K562 (cell line): ENCODE data around the gene CRYBG2. TPM values are rescaled to one million over a fixed set of nuclear protein-coding genes. Genes with fewer than 3 reads are reported as not detected.

ENCODE experiments used
- ATAC-seq: fragments of 200-7000 bp; cut with Tn5 transposase; 3 replicates; pipeline ENCODE4 v1.9.1; 2020; ENCODE audit warnings: moderate library complexity
- BruUV-seq: library from RNA; stranded (reverse); fragments of 400-500 nt; replicated peaks from 2 replicates; lab custom pipeline; 2021; lab: Mats Ljungman, UMichigan
- CTCF ChIA-PET: fragments of 300-600 bp; formaldehyde crosslinking; extraction: SDS; loops from one replicate; lab custom pipeline; 2021; ENCODE audit warnings: low intra/inter-chr PET ratio; lab: Yijun Ruan, JAX
- POLR2A ChIA-PET: fragments of 300-600, 350-650 bp; sonication (Branson Sonifier 250); formaldehyde crosslinking; extraction: SDS; loops from one replicate; lab custom pipeline; 2021; ENCODE audit warnings: antibody characterized with exemption, inconsistent platforms; lab: Yijun Ruan, JAX
- DNase-seq, 4 experiments: peaks; one replicate each; pipeline versions ENCODE4 v3.0.0 to v3.0.0-alpha.2; 2011 to 2018; ENCODE audit warnings: low spot score in 3 of 4, mixed read lengths in 3 of 4; ENCODE audit errors: extremely low read depth in 1 of 4
- FAIRE-seq: peaks from 2 replicates; lab custom pipeline; 2011; peaks lifted over from hg19 to GRCh38; lab: Jason Lieb, UNC
- H2AFZ ChIP-seq: 2 replicates; pipeline ENCODE4 v1.6.0; 2011; ENCODE audit warnings: low read depth, low read length, control low read depth, inconsistent platforms
- H3K27ac ChIP-seq: fragments of 200-600 bp; 3 replicates; pipeline ENCODE4 v1.8.0; 2011; ENCODE audit warnings: low read depth, mild to moderate bottlenecking, control low read depth, inconsistent platforms, low read length, moderate library complexity, mixed read lengths; ENCODE audit errors: extremely low read depth
- H3K27me3 ChIP-seq, 2 experiments: fragments of 300-600 bp in 1 of 2; 2 replicates in 1 of 2; 3 replicates in 1 of 2; pipeline versions ENCODE4 v1.6.0 to v1.8.0; 2011; ENCODE audit warnings: inconsistent platforms in 2 of 2, low read length in 2 of 2, mild to moderate bottlenecking in 1 of 2, mixed read lengths in 1 of 2, moderate library complexity in 1 of 2; ENCODE audit not compliant: control insufficient read depth in 2 of 2, insufficient read depth in 2 of 2
- H3K36me3 ChIP-seq: fragments of 300-600 bp; 3 replicates; pipeline ENCODE4 v1.8.0; 2011; ENCODE audit warnings: mild to moderate bottlenecking, low read length, inconsistent platforms; ENCODE audit not compliant: control insufficient read depth, insufficient read depth
- H3K4me1 ChIP-seq, 2 experiments: fragments of 200-600 bp in 1 of 2; replicated peaks in 1 of 2; 2 replicates in 1 of 2; 3 replicates in 1 of 2; pipeline versions ENCODE4 v1.5.1 to v1.8.0; 2011; ENCODE audit warnings: inconsistent platforms in 2 of 2, low read length in 2 of 2, mild to moderate bottlenecking in 1 of 2, mixed read lengths in 1 of 2, moderate library complexity in 1 of 2; ENCODE audit not compliant: control insufficient read depth in 2 of 2, insufficient read depth in 2 of 2
- H3K4me2 ChIP-seq: 2 replicates; pipeline ENCODE4 v1.6.1; 2011; ENCODE audit warnings: low read length, control low read depth, inconsistent platforms, mixed read lengths; ENCODE audit not compliant: insufficient read depth
- H3K4me3 ChIP-seq: fragments of 200-600 bp; sonication (generic), shearing (Covaris generic); 2 replicates; pipeline ENCODE4 v1.5.1; 2016; ENCODE audit warnings: control low read depth, inconsistent platforms
- H3K79me2 ChIP-seq: fragments of 200-600 bp; 3 replicates; pipeline ENCODE4 v1.8.0; 2011; ENCODE audit warnings: low read length, inconsistent platforms; ENCODE audit not compliant: control insufficient read depth, insufficient read depth
- H3K9ac ChIP-seq, 2 experiments: 2 replicates each; pipeline versions ENCODE4 v1.6.0 to v1.6.1; 2011; ENCODE audit warnings: low read depth in 2 of 2, low read length in 2 of 2, control low read depth in 1 of 2, inconsistent platforms in 1 of 2, mild to moderate bottlenecking in 1 of 2, mixed read lengths in 1 of 2; ENCODE audit not compliant: insufficient read depth in 1 of 2
- H3K9me1 ChIP-seq: one replicate; pipeline ENCODE4 v1.6.0; 2011; ENCODE audit warnings: inconsistent platforms, mild to moderate bottlenecking, low read length, moderate library complexity; ENCODE audit not compliant: control insufficient read depth, insufficient read depth
- H3K9me3 ChIP-seq: replicated peaks from 2 replicates; pipeline ENCODE4 v1.5.1; 2011; ENCODE audit warnings: low read depth, low read length, inconsistent platforms; ENCODE audit not compliant: control insufficient read depth, insufficient read depth
- H4K20me1 ChIP-seq: replicated peaks from 2 replicates; pipeline ENCODE4 v1.6.1; 2011; ENCODE audit warnings: low read length, inconsistent platforms, mixed read lengths; ENCODE audit not compliant: control insufficient read depth, insufficient read depth
- CHD4 ChIP-seq: fragments of 200-600 bp; sonication (generic); IDR thresholded peaks from 3 replicates; pipeline ENCODE4 v1.6.1; 2012; ENCODE audit warnings: low read depth, mild to moderate bottlenecking, mixed read lengths, low read length, inconsistent platforms; ENCODE audit not compliant: insufficient read depth, insufficient replicate concordance, poor library complexity, severe bottlenecking
- STAT6 ChIP-seq: sonication (generic); formaldehyde crosslinking; IDR thresholded peaks from 2 replicates; pipeline ENCODE4 v1.8.1; 2023; ENCODE audit warnings: mild to moderate bottlenecking, missing genetic modification reagents
- VEZF1 ChIP-seq: fragments of 200-800 bp; sonication (Bioruptor generic); IDR thresholded peaks from 2 replicates; pipeline ENCODE4 v1.6.1; 2017; ENCODE audit warnings: missing genetic modification characterization, missing compliant biosample characterization
- ZFP30 ChIP-seq: fragments of 250-450 bp; sonication (Bioruptor Pico); IDR thresholded peaks from 2 replicates; pipeline ENCODE4 v1.8.0; 2022; ENCODE audit warnings: moderate library complexity, mild to moderate bottlenecking, inconsistent platforms, borderline replicate concordance
- ZKSCAN1 ChIP-seq: fragments of 150-350 bp; IDR thresholded peaks from 2 replicates; pipeline ENCODE4 v1.6.1; 2016; ENCODE audit warnings: low read depth, low read length
- ZNF23 ChIP-seq: fragments of 250-450 bp; sonication (Bioruptor Pico); IDR thresholded peaks from 2 replicates; pipeline ENCODE4 v1.4.0; 2020; ENCODE audit warnings: mild to moderate bottlenecking
- ZNF311 ChIP-seq: fragments of 250-450 bp; sonication (Bioruptor Pico); IDR thresholded peaks from 2 replicates; pipeline ENCODE4 v1.4.0; 2020; ENCODE audit warnings: mild to moderate bottlenecking, moderate library complexity
- ZNF707 ChIP-seq: fragments of 250-450 bp; sonication (Bioruptor Pico); conservative IDR thresholded peaks from 2 replicates; pipeline ENCODE4 v1.8.0; 2022; ENCODE audit warnings: inconsistent platforms, mild to moderate bottlenecking, moderate library complexity
- WGBS: fragments of 100-300 bp; shearing (Covaris generic); methylation state at CpG from one replicate; pipeline ENCODE4 v1.1.6; 2016; ENCODE audit warnings: low coverage, mixed read lengths; ENCODE audit not compliant: insufficient coverage; ENCODE audit errors: missing lambda C conversion rate; 5-methylcytosine and 5-hydroxymethylcytosine counted together
- in situ Hi-C: fragments of 300-500 bp; cut with MboI; formaldehyde crosslinking; loops from 4 replicates; pipeline ENCODE4 v1.15.0; 2018; ENCODE audit warnings: inconsistent platforms, mixed read lengths
- intact Hi-C: fragments of 100-400 bp; cut with micrococcal nuclease; formaldehyde crosslinking; loops from 2 replicates; pipeline ENCODE4 v1.14.2; 2022
- polyA plus RNA-seq, 8 experiments: library from polyadenylated mRNA; depleted of rRNA in 4 of 8; stranded (reverse) in 5 of 8; unstranded in 3 of 8; fragments of >200 nt; fragmentation: Nextera tagmentation in 2 of 8; fragmentation: Illumina TruSeq in 1 of 8; extraction: Ambion mirVana in 2 of 8; extraction: Trizol in 1 of 8; gene quantifications; 2 replicates each; pipeline versions ENCODE4 v1.2.1 to v1.2.3, GENCODE V29; 2011 to 2014; ENCODE audit warnings: inconsistent platforms in 1 of 8, missing spikeins in 1 of 8
- total RNA-seq, 7 experiments: library from RNA; depleted of rRNA in 6 of 7; stranded (reverse); fragments of >200 nt in 6 of 7; fragmentation: Illumina TruSeq in 2 of 7; extraction: Trizol in 2 of 7; gene quantifications; 2 replicates each; pipeline versions ENCODE4 v1.2.1 to v1.2.3, GENCODE V29; 2011 to 2021; ENCODE audit warnings: low replicate concordance in 1 of 7
- TF ChIP-seq, protein P1 (sequence below): sonication (generic); formaldehyde crosslinking; IDR thresholded peaks from 2 replicates; pipeline ENCODE4 v1.8.1; 2023; ENCODE audit warnings: mild to moderate bottlenecking, missing genetic modification reagents

Gene CRYBG2
- total and polyA plus RNA-seq, 9 of the 15 experiments (the other 6 are each of a cell fraction or from before 2014, with no cell fraction given) = 0.39 to 8.5 (median 3.7) TPM

GRCh38 chr1:26282401-26282918 is 71.5 kb downstream of the CRYBG2 start (continued):
- TF ChIP-seq, protein P1, sequence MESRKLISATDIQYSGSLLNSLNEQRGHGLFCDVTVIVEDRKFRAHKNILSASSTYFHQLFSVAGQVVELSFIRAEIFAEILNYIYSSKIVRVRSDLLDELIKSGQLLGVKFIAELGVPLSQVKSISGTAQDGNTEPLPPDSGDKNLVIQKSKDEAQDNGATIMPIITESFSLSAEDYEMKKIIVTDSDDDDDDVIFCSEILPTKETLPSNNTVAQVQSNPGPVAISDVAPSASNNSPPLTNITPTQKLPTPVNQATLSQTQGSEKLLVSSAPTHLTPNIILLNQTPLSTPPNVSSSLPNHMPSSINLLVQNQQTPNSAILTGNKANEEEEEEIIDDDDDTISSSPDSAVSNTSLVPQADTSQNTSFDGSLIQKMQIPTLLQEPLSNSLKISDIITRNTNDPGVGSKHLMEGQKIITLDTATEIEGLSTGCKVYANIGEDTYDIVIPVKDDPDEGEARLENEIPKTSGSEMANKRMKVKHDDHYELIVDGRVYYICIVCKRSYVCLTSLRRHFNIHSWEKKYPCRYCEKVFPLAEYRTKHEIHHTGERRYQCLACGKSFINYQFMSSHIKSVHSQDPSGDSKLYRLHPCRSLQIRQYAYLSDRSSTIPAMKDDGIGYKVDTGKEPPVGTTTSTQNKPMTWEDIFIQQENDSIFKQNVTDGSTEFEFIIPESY (CRISPR knock-in tag) = 0 out of 2 replicates have a peak, but pooled peaks have one; percentile 10
- TF ChIP-seq, all 486 proteins: peak for 10

GRCh38 chr1:26281971-26282370 is 72.0 kb downstream of the CRYBG2 start:
- in situ Hi-C loops (no loop called here), intact Hi-C loops (no loop called here)
- POLR2A ChIA-PET = interaction anchor here (1.1 to 1.6 kb wide), 2 partner anchors 28 to 40 kb away, joined by 5 to 6 read pairs; no protein-coding TSS in a partner anchor
- H3K9me3 ChIP-seq = no peaks in the 10 kb centered on the region
- H3K9ac ChIP-seq = peak overlapping the region in 1 of 2 experiments; percentile 74; a peak in 2 of 4 replicates
- ATAC-seq (no peak), FAIRE-seq (no peak), DNase-seq (peak in 3 of 4 experiments; percentile 41 to 60 (median 42))
- peaks cover 5% of the 10 kb centered on the region for H3K9me1 ChIP-seq
- H4K20me1 ChIP-seq = 0 out of 2 replicates have a peak, but pooled peaks cover 4% of the 10 kb centered on the region
- H2AFZ ChIP-seq = no peak overlapping the region
- BruUV-seq = no TSS peak
- H3K4me1 ChIP-seq = peaks cover 85 to 88% of the 10 kb centered on the region in 2 experiments
- CTCF ChIA-PET = no interaction called here
- peak overlapping the region; percentile 40; the same call in 1 of the 2 replicates for H3K4me2 ChIP-seq
- H3K36me3 ChIP-seq = peaks cover 60% of the 10 kb centered on the region
- no peaks in the 10 kb centered on the region for H3K27me3 ChIP-seq
- peaks cover 24% of the 10 kb centered on the region; the same call in 2 of the 3 replicates for H3K79me2 ChIP-seq
- no peak overlapping the region for H3K27ac ChIP-seq
- WGBS = 52% methylated on average over 8 of the region's 15 CpGs
- no peak overlapping the region for H3K4me3 ChIP-seq
- TF ChIP-seq VEZF1 (CRISPR knock-in tag) (peak; percentile 44; the same call in 1 of the 2 replicates), ZNF707 (CRISPR knock-in tag) (no peak), ZNF311 (no peak), ZFP30 (CRISPR knock-in tag) (no peak), ZKSCAN1 (no peak), STAT6 (no peak), ZNF23 (CRISPR knock-in tag) (no peak), CHD4 (no peak)
- TF ChIP-seq, protein P1 (CRISPR knock-in tag) = 0 out of 2 replicates have a peak, but pooled peaks have one; percentile 20
